ENCODE measurements around the gene ANO3.

ANO3 gene

GRCh38 chr11:26512196-26512595 is 180.3 kb downstream of the ANO3 start:
- TF ChIP-seq CTCF (IDR thresholded peaks at IDR 0.05; ENCODE audit: borderline replicate concordance, insufficient read depth, low read depth, low read length), result no peak
- H3K4me3 ChIP-seq (ENCODE audit: low read depth, low read length), result no peak overlapping the region

GRCh38 chr11:26519469-26519868 is 187.5 kb downstream of the ANO3 start:
- no peak overlapping the region for H3K4me3 ChIP-seq (ENCODE audit: low read depth, low read length)
- no peak for TF ChIP-seq CTCF (IDR thresholded peaks at IDR 0.05; ENCODE audit: borderline replicate concordance, insufficient read depth, low read depth, low read length)

GRCh38 chr11:26522912-26523610 is 191.1 kb downstream of the ANO3 start:
- no peak overlapping the region for H3K4me3 ChIP-seq (ENCODE audit: low read depth, low read length)
- peak; percentile 35; the same call in 1 of the 2 replicates for TF ChIP-seq CTCF (IDR thresholded peaks at IDR 0.05; ENCODE audit: borderline replicate concordance, insufficient read depth, low read depth, low read length)

GRCh38 chr11:26527685-26528084 is 195.8 kb downstream of the ANO3 start:
- no peak overlapping the region for H3K4me3 ChIP-seq (ENCODE audit: low read depth, low read length)
- no peak for TF ChIP-seq CTCF (IDR thresholded peaks at IDR 0.05; ENCODE audit: borderline replicate concordance, insufficient read depth, low read depth, low read length)

- H3K4me3 ChIP-seq (ENCODE audit: low read depth, low read length), result no peak overlapping the region
- no peak for TF ChIP-seq CTCF (IDR thresholded peaks at IDR 0.05; ENCODE audit: borderline replicate concordance, insufficient read depth, low read depth, low read length)
These were observed 205.4 kb downstream of the ANO3 start for GRCh38 chr11:26537341-26537740.

- no peak overlapping the region for H3K4me3 ChIP-seq (ENCODE audit: low read depth, low read length)
- no peak for TF ChIP-seq CTCF (IDR thresholded peaks at IDR 0.05; ENCODE audit: borderline replicate concordance, insufficient read depth, low read depth, low read length)
These were observed 207.6 kb downstream of the ANO3 start for GRCh38 chr11:26539517-26539916.

- TF ChIP-seq CTCF (IDR thresholded peaks at IDR 0.05; ENCODE audit: borderline replicate concordance, insufficient read depth, low read depth, low read length), result no peak
- H3K4me3 ChIP-seq (ENCODE audit: low read depth, low read length), result no peak overlapping the region
These were observed 209.9 kb downstream of the ANO3 start for GRCh38 chr11:26541870-26542269.
